Fibroblast of the aortic adventitia (primary cell): ENCODE measurements around the gene SEMA3B. TPM values are rescaled to one million over a fixed set of nuclear protein-coding genes. Genes with fewer than 3 reads are reported as not detected.

ENCODE experiments used
- DNase-seq: peaks from one replicate; pipeline ENCODE4 v3.0.0-alpha.2; 2010; ENCODE audit warnings: low read depth
- H3K4me3 ChIP-seq: 2 replicates; pipeline ENCODE4 v1.5.1; 2011; ENCODE audit warnings: low read depth, mild to moderate bottlenecking, control low read depth, low read length, moderate library complexity
- total RNA-seq: library from RNA; depleted of rRNA; stranded (reverse); fragments of >200 nt; gene quantifications from 2 replicates; pipeline ENCODE4 v1.2.3, GENCODE V29; 2012; ENCODE audit warnings: low replicate concordance
- TF ChIP-seq, protein P1 (sequence below): IDR thresholded peaks from 2 replicates; pipeline ENCODE4 v1.5.1; 2011; ENCODE audit warnings: mild to moderate bottlenecking, low read length, control low read depth, inconsistent platforms; ENCODE audit not compliant: insufficient read depth

The SEMA3B gene
- total RNA-seq, result 9.7 and 110 TPM in 2 replicates

DNA sequence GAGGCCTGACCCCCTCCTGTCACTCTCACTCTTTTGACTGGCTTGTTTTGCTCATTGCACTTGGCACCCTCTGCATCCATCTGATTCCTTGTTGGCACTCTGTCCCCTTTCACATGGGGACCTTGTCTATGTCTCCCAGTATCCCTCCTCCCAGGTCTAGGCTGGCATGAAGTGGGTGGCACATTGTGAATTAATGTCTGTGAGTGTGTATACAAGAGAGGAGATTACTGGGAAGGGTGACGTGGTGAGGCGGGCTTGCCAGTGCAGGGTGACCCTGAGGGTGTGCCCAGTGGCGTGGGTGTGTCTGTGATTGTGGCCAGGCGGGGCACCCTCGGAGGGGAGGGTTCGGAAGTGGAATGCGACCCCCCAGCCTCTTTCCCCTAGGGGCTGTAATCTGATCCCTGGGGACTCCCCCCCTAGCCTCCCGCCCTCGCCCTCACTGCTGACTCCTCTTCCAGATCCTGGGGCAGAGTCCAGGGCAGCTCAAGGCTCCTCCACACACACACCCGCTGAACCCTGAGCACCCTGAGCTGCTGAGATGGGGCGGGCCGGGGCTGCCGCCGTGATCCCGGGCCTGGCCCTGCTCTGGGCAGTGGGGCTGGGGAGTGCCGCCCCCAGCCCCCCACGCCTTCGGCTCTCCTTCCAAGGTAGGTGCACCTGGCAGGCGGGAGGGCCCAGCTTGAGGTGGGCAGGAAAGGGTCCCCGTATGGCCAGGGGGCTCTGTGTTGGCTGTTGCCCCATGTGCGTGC is at the start of gene SEMA3B:
TSS of gene SEMA3B (plus strand) at position 445 of the 749 bp plus-strand sequence. CDS start at position 539, 94 bp downstream.
- peak within 1 kb of the TSS; percentile 58 for H3K4me3 ChIP-seq
- DNase-seq, result peak; percentile 58
- TF ChIP-seq, protein P1, sequence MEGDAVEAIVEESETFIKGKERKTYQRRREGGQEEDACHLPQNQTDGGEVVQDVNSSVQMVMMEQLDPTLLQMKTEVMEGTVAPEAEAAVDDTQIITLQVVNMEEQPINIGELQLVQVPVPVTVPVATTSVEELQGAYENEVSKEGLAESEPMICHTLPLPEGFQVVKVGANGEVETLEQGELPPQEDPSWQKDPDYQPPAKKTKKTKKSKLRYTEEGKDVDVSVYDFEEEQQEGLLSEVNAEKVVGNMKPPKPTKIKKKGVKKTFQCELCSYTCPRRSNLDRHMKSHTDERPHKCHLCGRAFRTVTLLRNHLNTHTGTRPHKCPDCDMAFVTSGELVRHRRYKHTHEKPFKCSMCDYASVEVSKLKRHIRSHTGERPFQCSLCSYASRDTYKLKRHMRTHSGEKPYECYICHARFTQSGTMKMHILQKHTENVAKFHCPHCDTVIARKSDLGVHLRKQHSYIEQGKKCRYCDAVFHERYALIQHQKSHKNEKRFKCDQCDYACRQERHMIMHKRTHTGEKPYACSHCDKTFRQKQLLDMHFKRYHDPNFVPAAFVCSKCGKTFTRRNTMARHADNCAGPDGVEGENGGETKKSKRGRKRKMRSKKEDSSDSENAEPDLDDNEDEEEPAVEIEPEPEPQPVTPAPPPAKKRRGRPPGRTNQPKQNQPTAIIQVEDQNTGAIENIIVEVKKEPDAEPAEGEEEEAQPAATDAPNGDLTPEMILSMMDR, result no peak

DNA sequence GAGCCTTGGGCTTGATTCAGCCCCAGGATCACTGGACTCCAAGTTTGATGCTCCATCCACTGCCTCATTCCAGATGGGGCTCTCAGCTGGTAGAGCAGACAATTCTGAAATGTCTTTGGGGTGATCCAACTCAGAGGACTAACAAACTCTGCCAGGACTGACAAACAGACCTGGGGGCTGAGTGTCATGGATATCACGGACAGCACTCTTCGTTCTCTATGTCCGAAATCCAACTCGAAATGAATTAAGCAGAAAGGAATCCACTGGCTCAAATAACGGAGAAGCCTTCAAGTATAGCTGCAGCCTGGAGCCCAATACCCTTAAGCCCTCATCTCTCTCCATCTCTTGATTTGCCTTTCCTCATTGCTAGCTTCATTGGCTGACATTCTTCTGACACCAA is 49.7 kb upstream of the SEMA3B start:
- no peak for DNase-seq
- TF ChIP-seq, protein P1, result no peak
- no peak overlapping the region for H3K4me3 ChIP-seq

DNA sequence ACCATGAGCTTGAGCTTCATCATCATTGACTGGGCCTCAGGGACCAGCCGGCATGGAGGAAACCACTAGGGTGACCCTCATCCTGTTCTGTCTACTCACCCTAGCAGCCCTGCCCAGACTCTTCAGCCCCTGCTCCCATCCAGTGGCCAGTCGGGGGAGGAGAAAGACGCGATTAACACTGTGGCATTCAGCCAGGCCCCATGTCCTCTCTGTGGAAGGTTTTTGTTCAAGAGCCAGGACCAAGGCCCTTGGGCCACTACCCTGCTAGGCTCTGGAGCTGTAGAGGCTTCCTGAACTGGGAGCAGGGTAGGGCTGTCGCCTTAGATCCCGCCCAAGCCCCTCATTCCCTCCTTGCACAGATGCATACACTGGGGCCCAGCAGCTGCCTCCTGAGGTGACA is 48.8 kb upstream of the SEMA3B start:
- TF ChIP-seq, protein P1, result no peak
- H3K4me3 ChIP-seq, result no peak overlapping the region
- no peak for DNase-seq

DNA sequence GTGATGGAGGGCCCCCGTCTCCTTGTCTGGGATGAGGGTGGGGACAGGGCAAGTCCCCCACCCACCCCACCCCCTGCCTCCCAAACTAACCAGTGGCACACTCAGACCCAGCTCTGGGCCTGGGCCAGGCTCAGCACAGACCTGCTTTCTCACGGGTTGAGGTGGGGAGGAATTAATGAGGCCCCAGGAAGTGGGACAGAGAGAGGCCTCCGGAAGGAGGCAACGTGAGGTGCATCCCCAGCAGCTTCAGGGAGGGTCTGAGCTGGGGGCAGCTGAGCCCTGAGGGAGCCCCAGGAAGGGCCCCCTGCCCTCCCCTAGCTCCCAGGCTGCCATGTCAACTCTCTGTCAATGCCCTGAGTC is 47.9 kb upstream of the SEMA3B start:
- TF ChIP-seq, protein P1, result no peak
- no peak overlapping the region for H3K4me3 ChIP-seq
- DNase-seq, result no peak

DNA sequence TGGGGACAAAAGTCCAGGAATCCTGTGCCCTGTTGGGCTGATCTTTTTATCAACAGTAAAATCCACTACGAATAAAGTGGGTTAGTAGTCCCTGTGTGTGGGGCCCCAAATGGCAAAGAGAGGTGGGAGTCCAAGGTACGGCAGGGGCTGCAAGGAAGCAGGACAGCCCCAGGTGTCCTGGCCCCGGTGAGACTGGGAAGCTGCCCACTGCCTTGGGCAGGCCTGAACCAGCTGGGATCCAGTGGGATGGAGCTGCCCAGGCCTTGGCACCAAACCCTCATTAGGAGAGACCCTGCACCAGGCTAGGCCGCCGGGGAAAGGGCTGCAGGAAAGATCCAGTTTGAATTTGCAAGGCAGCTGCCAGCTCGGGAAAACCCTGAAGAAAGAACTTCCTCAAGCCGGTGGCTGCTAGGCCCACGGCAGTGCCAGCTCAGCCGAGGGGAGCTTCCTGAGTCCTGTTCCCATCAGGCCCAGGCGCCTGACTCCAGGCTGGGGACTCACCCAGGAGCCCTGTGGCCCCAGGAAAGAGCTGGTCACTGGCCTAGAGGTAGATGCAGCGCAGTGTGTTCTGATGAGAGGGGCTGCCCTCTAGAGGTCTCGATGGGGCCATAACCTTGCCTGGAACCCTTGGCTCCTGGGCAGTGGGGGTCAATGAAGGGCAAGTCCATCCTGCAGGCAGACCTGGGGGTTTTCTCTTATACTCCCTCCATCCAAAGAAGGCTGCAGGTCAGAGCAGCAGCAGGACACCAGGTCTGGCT is 47.4 kb upstream of the SEMA3B start:
- TF ChIP-seq, protein P1, result no peak
- DNase-seq, result no peak
- H3K4me3 ChIP-seq, result no peak overlapping the region

DNA sequence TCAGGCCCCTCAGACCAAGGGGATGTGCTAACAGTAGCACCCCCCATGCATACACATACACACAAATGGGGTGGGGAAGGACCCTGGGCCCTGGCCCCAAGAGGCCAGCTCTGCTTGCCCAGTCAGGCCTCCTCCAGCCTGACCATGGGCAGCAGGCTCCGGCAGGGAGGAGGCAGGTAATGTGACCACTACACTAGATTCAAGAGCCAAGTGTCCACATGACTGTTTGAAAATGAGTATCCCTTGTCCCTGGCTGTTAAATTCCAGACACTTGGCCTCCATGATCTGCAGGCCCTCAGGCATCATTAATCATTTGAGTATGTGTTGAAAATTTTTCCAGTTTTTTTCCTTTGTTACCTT is 46.8 kb upstream of the SEMA3B start:
- no peak for DNase-seq

More for the DNA sequence above, 46.8 kb upstream of the SEMA3B start:
- TF ChIP-seq, protein P1, result no peak
- H3K4me3 ChIP-seq, result no peak overlapping the region
